ENCODE data around the gene PDE4B.

The PDE4B gene

DNA sequence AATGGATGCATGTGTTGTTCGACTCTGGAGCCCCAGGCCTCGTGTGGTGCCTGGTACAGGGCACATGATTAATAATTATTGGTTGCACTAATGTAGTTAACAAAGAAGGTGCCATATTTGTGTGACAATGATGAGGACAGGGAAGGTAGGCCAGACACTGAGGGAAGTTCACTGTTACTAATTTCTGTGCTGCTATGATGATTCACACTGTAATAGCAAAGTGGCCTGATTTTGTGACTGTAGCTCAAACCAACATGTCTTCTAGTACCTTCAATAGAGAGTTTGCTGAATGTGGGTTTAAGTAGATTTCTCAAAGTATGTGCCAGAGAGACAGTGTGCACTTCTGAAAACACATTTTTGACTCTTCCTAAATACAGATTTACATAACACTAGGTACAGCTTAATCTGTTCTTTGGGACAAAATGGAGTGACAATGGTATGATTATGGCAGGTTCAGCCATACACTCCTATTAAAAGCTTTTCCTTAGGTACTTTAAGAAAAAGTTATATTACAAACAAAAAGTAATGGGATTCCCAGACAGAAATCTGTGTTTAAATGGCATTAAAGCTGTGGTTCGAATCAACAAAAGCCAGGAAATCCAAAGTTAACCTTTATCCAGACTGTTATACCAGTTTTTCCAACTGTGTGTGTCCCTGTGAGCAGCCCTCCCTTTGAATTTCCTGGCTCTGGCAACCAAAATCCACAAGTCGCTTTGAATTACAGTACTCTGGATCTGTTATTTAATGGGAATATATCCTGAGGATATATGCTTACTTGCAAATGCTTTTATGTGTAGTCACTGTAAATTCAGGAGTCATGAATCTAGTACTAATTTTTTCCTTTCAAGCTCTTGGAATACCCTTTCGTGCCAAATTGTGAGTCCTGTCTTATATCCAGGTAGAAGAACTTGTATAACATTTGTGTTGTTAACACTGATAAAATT is 464.2 kb downstream of the PDE4B start:
- DNase-seq (ENCODE audit: low read depth) = no peak
- H3K4me3 ChIP-seq (ENCODE audit: control insufficient read depth, low read depth, low read length) = no peak overlapping the region
- TF ChIP-seq, protein P1, sequence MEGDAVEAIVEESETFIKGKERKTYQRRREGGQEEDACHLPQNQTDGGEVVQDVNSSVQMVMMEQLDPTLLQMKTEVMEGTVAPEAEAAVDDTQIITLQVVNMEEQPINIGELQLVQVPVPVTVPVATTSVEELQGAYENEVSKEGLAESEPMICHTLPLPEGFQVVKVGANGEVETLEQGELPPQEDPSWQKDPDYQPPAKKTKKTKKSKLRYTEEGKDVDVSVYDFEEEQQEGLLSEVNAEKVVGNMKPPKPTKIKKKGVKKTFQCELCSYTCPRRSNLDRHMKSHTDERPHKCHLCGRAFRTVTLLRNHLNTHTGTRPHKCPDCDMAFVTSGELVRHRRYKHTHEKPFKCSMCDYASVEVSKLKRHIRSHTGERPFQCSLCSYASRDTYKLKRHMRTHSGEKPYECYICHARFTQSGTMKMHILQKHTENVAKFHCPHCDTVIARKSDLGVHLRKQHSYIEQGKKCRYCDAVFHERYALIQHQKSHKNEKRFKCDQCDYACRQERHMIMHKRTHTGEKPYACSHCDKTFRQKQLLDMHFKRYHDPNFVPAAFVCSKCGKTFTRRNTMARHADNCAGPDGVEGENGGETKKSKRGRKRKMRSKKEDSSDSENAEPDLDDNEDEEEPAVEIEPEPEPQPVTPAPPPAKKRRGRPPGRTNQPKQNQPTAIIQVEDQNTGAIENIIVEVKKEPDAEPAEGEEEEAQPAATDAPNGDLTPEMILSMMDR (IDR thresholded peaks at IDR 0.05; ENCODE audit: control insufficient read depth, insufficient read depth, low read depth, low read length, missing control alignments) = no peak

DNA sequence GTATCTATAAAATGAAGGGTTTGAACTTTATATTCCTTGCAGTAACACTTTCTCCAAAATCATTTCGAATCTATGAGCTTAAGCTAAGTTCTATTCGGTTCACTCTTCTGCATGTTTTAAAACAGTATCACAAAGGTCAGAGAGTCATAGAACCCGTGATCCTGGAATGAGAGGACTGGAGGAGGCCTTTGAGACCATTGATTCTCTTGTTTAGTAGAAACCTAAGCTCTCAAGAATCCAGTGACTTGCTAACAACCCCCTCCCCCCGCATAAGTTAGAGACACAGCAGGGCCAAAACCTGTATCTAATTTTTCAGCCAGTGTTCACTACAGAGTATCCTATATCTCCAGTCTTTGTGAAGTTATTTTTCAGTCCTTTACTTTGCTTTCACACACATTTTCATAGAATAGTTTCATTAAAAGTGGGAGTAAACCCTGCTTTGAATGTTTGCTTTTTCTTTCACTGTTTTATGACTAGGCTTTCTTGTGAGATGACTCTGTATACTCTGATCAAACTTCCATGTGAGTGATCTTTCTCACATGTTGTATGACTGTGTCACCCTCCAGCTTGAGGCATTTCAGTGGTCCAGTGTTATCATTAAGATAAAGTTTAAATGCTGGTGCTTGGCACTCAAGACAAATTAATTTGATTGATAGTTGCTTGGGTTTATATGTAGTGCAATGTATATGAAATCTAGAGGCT is 465.9 kb downstream of the PDE4B start:
- no peak for DNase-seq (ENCODE audit: low read depth)
- TF ChIP-seq, protein P1 (IDR thresholded peaks at IDR 0.05; ENCODE audit: control insufficient read depth, insufficient read depth, low read depth, low read length, missing control alignments) = no peak
- H3K4me3 ChIP-seq (ENCODE audit: control insufficient read depth, low read depth, low read length) = no peak overlapping the region

DNA sequence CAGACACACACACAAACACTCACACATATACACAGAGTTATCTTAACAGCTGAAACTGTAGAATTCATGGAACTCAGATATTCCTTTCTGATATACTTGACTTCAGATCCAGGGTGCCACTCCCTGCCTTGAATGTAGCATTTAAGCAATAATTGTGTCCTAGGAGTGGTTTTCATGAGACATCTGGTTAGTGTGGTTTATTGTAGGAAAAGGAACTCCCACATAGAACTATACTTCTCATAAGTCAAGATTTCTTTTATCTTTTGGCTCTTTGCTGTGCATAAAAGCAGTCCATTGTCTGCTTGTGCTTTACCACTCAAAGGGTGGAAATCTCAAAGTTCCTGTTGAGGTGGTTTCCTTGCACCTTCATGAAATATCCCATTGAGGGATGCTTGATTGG is 468.7 kb downstream of the PDE4B start:
- TF ChIP-seq, protein P1 (IDR thresholded peaks at IDR 0.05; ENCODE audit: control insufficient read depth, insufficient read depth, low read depth, low read length, missing control alignments) = no peak
- no peak overlapping the region for H3K4me3 ChIP-seq (ENCODE audit: control insufficient read depth, low read depth, low read length)
- no peak for DNase-seq (ENCODE audit: low read depth)

DNA sequence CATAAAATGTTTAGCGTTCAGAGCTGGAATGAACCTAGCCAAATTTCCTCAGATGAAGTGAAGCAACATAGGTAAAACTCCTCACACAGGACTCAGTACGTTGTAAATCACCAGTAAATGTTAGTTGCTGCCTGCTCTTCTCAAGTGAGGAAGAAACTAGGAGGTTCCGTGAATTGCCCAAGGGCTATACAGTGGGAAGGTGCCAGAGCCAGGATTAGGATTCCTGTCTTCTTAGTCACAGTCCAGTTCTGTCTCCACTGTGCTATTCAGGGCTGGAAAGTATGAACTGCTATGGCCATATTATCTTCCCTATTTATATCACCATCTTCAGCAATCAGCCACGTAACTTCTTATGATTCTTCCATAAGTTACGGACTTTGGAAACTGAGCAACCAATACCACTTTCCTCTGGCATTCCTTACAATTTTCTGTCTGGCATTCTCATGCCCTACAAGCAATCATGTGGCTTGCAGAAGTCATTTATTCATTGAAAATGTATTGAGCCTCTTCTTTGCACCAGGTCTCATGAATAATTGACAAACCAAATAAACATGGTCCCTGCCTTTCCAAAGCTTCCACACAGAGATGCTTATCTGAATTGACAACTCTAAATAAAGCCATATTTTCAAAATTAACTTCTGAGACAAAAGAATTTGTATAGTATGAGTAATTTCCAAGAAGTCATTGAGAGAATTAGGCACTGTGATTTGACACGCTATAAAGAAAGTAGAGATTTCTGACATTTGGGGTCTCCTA is 469.7 kb downstream of the PDE4B start:
- no peak overlapping the region for H3K4me3 ChIP-seq (ENCODE audit: control insufficient read depth, low read depth, low read length)
- TF ChIP-seq, protein P1 (IDR thresholded peaks at IDR 0.05; ENCODE audit: control insufficient read depth, insufficient read depth, low read depth, low read length, missing control alignments) = no peak
- DNase-seq (ENCODE audit: low read depth) = peak; percentile 96

DNA sequence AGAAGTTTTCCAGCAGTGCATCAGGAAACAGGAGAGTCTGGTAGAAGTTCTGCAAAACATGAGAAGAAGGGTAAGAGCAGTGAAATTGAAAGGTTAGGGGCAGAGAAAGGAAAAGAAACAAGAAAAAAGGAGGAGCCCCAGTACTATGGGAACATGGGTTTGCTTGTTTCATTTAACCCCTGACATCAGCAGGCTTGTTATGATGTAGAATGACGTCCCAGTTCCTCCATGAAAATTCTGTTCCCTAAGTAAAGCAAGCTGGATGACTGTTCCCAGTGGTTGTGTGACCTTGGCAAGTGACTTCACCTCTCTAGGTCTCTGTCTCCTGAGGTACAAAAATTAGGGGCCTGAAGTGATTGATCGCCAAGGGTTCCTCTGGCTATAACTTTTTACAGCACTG is 472.6 kb downstream of the PDE4B start:
- no peak for DNase-seq (ENCODE audit: low read depth)
- TF ChIP-seq, protein P1 (IDR thresholded peaks at IDR 0.05; ENCODE audit: control insufficient read depth, insufficient read depth, low read depth, low read length, missing control alignments) = no peak
- H3K4me3 ChIP-seq (ENCODE audit: control insufficient read depth, low read depth, low read length) = no peak overlapping the region

DNA sequence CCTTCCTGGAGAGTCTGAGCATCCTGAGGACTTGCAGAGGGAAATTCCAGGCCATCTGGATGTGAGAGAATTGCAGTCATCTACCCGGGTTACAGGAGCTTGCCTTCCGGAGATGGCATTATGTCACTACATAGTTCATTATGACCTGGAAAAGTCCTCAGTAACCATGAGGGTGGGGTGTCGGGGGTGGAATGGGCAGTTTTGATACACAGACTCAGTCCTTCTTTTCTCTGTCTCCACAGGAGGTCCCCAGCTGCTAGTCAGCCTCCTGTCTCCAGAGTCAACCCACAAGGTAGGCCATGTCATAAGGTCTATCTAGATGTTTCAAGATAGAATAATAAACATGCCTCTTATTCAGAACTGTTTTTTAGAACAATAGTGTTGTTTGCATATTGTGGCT is 473.1 kb downstream of the PDE4B start:
- DNase-seq (ENCODE audit: low read depth) = no peak
- TF ChIP-seq, protein P1 (IDR thresholded peaks at IDR 0.05; ENCODE audit: control insufficient read depth, insufficient read depth, low read depth, low read length, missing control alignments) = no peak
- no peak overlapping the region for H3K4me3 ChIP-seq (ENCODE audit: control insufficient read depth, low read depth, low read length)

All from AG09309 (cell line).